ENCODE data around the gene LIN52.
"Not testable (repeated sequence)": the region's sequence is repeated elsewhere in the genome, so short reads cannot be mapped to it uniquely, and the experiment has no call there.

LIN52 gene

DNA sequence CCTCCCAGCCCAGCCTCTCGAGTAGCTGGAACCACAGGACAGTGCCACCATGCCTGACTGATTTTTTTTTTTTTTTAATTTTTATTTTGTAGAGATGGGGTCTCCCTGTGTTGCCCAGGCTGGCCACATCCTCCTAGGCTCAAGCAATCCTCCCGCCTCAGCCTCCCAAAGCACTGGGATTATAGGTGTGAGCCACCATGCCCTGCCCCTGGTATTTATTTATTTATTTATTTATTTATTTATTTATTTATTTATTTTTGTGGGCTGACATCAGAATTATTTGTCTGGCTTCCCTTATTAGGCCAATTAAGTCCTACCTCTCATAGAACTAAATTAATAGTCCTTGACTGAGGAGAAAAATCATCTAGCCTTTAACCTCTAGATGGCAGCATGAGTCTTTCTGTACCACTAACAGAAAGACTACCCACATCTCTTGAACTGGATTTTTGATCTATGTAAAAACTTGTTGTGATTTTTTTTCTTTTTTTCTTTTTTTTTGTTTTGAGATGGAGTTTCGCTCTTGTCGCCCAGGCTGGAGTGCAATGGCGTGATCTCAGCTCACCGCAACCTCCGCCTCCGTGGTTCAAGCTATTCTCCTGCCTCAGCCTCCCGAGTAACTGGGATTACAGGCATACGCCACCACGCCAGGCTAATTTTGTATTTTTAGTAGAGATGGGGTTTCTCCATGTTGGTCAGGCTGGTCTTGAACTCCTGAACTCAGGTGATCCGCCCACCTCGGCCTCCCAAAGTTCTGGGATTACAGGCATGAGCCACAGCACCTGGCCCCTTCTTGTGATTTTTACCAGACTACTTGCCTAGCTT, 26.9 kb downstream of the LIN52 start:
- DNase-seq, result peak in 1 of 2 donors; percentile 51

DNA sequence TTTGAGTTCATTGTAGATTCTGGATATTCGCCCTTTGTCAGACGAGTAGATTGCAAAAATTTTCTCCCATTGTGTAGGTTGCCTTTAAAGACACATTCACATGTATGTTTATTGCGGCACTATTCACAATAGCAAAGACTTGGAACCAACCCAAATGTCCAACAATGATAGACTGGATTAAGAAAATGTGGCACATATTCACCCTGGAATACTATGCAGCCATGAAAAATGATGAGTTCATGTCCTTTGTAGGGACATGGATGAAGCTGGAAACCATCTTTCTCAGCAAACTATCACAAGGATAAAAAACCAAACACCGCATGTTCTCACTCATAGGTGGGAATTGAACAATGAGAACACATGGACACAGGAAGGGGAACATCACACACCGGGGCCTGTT, 40.7 kb downstream of the LIN52 start:
- DNase-seq, result not testable (repeated sequence)

GRCh38 chr14:74126315-74127013, 41.7 kb downstream of the LIN52 start:
- DNase-seq, result no peak

GRCh38 chr14:74127634-74128033, 42.9 kb downstream of the LIN52 start:
- no peak for DNase-seq

GRCh38 chr14:74133833-74134481, 49.2 kb downstream of the LIN52 start:
- no peak for DNase-seq

- no peak for DNase-seq
These were observed 49.7 kb downstream of the LIN52 start for GRCh38 chr14:74134484-74134883.

DNA sequence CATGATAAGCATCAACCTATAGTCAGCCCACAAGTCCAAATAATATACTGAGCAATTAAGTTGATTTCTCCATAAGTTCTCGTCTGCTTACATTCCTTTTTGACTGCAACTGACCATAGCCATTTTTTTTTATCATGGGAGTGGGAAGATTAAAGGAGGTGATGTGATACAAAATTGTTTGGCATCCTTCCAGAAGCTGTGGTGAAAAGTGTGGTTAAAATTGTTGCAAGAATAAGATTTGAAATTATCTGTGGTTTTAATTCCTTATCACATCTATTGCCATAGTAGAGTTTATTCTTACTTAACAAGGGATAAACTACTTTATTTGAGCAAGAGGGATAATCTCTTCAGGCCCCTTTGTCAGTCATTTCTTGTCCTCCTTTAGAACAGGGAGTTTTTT, 50.7 kb downstream of the LIN52 start:
- no peak for DNase-seq

DNA sequence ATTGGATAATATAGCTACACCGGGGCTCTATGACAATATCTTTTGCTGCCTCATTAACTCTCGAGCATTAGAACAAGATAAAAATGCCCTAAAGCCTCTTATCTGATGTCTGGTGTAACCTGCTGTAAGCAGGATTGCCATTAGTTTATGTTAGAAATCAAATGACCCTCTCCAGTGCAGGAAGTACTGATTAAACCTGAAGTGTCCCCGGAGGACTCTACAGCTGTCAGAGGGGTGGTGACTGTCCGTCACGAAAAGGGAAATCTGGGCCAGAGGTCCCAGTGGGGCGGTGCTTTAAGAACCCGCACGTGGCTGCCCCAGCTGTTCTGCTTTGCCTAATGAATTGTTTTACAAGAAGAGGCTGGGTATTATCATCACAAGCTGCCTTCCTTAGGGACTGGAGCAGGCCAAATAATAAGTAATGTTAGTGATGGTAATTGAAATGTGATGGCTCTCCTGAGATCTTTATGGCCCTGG, 55.7 kb downstream of the LIN52 start:
- DNase-seq, result no peak

DNA sequence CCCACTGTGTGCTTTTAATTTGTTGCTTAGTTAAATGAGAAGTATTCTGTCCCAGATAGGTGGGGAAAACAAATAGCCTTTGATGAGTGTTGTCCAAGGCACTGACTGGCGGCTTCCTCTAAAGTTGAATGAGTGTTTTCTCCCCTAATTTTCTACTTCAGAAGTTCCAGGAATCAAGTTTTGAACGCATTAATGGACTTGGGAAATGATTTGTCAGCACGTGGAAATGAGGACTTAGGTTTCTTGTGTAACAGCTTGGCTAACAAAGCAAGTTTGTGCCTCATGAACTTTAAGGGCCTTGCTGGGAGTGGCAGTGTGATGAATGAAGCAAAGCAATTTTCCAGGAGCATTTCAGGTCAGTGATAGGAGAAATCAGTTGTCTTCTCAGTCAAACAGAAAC, 56.9 kb downstream of the LIN52 start:
- DNase-seq, result no peak

- DNase-seq, result no peak
These were observed 57.8 kb downstream of the LIN52 start for GRCh38 chr14:74142523-74142922.

- no peak for DNase-seq
These were observed 60.0 kb downstream of the LIN52 start for GRCh38 chr14:74144789-74145188.

DNA sequence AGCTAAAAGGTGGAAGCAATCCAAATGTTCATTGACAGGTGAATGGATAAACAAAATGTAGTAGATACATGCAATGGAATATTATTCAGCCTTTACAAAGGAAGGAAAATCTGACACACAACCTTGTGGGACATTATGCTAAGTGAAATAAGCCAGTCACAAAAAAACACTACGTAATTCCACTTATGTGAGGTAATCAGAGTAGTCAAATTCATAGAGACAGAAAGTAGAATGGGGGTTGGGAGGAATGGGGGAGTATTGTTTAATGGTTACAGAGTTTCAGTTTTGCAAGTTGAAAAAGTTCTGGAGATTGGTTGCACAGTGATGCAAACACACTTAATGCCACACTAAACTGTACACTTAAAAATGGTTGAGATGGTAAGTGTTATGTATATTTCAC, 62.8 kb downstream of the LIN52 start:
- no peak for DNase-seq

DNA sequence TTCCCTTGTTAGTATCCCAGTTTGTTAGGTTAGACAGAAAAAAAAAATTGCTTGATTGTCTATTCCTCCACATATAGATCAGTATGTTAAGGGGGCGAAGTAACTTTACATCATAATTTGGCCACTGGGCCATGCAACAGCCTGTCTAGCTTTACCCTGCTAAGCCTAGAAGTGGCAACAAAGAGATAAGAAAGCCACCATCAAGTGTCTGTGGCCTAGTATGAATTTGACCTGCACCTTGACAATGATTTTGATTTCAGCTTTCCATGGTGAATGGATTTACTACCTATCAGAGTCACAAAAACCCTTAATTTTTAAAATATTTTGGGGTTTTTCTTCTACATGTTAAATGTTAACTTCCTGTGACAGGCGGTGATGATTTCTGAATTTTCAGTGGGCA, 63.9 kb downstream of the LIN52 start:
- DNase-seq, result no peak

DNA sequence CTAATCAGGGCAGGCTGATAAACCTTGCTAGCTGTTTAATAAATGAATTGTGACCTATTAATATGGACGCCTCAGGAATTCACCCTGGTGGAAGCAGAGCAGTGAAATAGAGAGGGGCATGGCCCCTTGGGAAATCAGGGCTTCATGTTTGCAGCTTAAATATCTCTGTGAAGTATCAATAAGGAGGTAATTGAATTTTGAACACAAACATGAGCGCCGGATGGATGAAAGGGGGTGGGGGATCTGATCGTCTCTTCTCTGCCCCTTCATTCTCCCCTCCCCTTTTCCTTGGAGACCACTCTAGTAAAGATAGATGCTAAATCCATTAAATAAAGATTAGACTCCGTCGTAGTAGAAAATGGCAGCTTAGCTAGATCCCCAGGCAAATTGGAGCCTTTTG, 70.5 kb downstream of the LIN52 start:
- no peak for DNase-seq

GRCh38 chr14:74155749-74156148, 71.0 kb downstream of the LIN52 start:
- DNase-seq, result no peak

- no peak for DNase-seq
These were observed 76.0 kb downstream of the LIN52 start for GRCh38 chr14:74160763-74161162.

GRCh38 chr14:74161526-74162158, 76.9 kb downstream of the LIN52 start:
- DNase-seq, result no peak

DNA sequence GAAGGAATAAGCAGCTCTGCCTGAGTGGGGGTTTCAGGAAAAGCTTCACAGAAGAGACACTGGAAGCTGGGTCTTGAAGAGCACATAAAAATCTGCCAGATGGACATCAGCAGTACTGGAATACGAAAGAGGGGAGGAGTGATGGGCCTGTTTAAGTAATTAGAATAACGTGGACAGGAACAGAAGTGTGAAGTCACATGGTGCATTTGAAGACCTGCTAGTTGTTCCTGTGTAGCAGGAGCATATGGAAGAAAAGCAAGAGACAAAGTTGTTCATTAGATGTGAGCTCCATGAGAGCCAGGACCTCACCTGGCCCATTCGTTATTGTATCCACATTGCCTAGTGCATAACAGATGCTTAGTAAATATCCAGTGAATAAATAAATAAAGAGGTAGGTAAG, 85.2 kb downstream of the LIN52 start:
- no peak for DNase-seq

DNA sequence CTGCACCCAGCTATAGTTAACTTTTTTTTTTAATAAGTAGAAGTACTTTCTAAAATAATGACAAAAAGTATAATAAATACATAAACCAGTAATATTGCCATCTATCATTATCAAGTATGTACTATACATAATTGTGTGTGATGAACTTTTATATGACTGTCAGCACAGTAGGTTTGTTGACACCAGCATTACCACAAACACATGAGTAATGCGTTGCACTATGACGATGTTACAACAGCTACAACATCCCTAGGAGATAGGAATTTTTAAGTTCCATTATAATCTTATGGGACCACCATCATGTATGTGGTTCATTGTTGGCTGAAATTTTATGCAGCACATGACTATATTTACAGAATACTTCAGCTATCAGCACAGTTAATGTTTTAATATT, 91.6 kb downstream of the LIN52 start:
- no peak for DNase-seq

DNA sequence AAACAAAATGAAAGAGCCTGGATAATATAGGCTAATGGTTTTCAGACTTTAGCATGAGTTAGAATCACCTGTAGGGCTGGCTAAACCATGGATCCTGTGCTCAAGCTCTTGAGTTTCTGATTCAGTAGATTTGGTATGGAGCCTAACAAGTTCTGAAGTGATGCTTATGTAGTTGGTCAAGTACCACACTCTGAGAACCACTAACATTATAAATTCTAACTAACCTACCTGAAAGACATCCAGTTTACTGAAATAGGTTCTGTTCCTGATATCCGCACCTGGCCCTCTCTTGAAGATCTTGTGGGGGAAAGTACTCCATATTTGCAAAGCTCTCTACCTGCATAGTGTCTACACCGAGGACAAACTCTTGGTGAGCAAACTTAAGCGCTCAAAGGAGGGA, 95.1 kb downstream of the LIN52 start:
- no peak for DNase-seq

GRCh38 chr14:74190927-74191575, 106.3 kb downstream of the LIN52 start:
- no peak for DNase-seq

- no peak for DNase-seq
These were observed 109.9 kb downstream of the LIN52 start for GRCh38 chr14:74194506-74195274.

All from CD4-positive, alpha-beta T cell treated with Interleukin-1 beta for 1 hour (primary cell).